Lower leg skin (tissue), 3 donors: ENCODE results near the gene HUS1.

ENCODE experiments used
- POLR2A ChIP-seq, 2 donors: fragments of 450-650 bp; IDR thresholded peaks; one replicate each; pipeline ENCODE4 v1.6.1; 2016 to 2017; ENCODE audit warnings: antibody characterized with exemption in 2 of 2, mild to moderate bottlenecking in 1 of 2, moderate library complexity in 1 of 2
- TF ChIP-seq, protein P1 (sequence below), 3 donors: fragments of 450-650 bp; IDR thresholded peaks; one replicate each; pipeline ENCODE4 v1.5.1; 2016; ENCODE audit warnings: antibody characterized with exemption in 3 of 3, mild to moderate bottlenecking in 3 of 3, moderate library complexity in 2 of 3

DNA sequence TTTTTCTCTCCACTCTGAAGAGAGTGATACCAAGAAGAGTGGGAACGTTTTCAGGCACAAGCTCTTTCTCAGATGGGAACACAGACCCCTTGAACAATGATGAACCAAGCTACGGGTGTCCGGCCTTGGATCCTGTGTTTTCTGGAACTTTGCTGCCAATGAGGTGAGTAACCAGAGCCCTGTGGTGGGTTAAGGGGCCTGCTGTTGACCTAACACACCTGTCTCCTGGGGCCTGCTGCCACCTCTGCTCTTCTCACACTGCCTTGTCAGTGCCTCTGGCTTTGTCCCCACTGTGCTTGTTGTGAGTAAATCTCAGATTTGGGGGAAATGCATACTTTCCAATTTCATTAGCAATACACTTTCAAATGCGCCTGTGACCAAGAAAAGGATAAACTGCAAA is 29.7 kb downstream of the HUS1 start:
- TF ChIP-seq, protein P1, sequence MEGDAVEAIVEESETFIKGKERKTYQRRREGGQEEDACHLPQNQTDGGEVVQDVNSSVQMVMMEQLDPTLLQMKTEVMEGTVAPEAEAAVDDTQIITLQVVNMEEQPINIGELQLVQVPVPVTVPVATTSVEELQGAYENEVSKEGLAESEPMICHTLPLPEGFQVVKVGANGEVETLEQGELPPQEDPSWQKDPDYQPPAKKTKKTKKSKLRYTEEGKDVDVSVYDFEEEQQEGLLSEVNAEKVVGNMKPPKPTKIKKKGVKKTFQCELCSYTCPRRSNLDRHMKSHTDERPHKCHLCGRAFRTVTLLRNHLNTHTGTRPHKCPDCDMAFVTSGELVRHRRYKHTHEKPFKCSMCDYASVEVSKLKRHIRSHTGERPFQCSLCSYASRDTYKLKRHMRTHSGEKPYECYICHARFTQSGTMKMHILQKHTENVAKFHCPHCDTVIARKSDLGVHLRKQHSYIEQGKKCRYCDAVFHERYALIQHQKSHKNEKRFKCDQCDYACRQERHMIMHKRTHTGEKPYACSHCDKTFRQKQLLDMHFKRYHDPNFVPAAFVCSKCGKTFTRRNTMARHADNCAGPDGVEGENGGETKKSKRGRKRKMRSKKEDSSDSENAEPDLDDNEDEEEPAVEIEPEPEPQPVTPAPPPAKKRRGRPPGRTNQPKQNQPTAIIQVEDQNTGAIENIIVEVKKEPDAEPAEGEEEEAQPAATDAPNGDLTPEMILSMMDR (IDR thresholded peaks at IDR 0.05) = no peak
- TF ChIP-seq POLR2A (IDR thresholded peaks at IDR 0.05) = no peak
